Bronchial epithelial cell (primary cell): ENCODE results near the gene FAM163B. TPM values are rescaled to one million over a fixed set of nuclear protein-coding genes. Genes with fewer than 3 reads are reported as not detected.

Experiments used
- DNase-seq: peaks from one replicate; pipeline ENCODE4 v3.0.0-alpha.2; 2010; ENCODE audit warnings: low read depth
- FAIRE-seq: peaks from 2 replicates; lab custom pipeline; 2011; peaks lifted over from hg19 to GRCh38; lab: Jason Lieb, UNC
- H3K27me3 ChIP-seq: 2 replicates; pipeline ENCODE4 v1.5.1; 2011; ENCODE audit warnings: low read length; ENCODE audit not compliant: control insufficient read depth, insufficient read depth
- H3K36me3 ChIP-seq: 2 replicates; pipeline ENCODE4 v1.5.1; 2011; ENCODE audit warnings: low read length; ENCODE audit not compliant: control insufficient read depth, insufficient read depth
- H3K4me3 ChIP-seq: 2 replicates; pipeline ENCODE4 v1.5.1; 2011; ENCODE audit warnings: mild to moderate bottlenecking, low read depth, low read length, control low read depth
- total RNA-seq: library from RNA; depleted of rRNA; stranded (reverse); fragments of >200 nt; gene quantifications from 2 replicates; pipeline ENCODE4 v1.2.1, GENCODE V29; 2014
- TF ChIP-seq, protein P1 (sequence below): IDR thresholded peaks from 2 replicates; pipeline ENCODE4 v1.5.1; 2011; ENCODE audit warnings: mild to moderate bottlenecking, moderate library complexity, low read length, control low read depth, inconsistent platforms; ENCODE audit not compliant: insufficient read depth, severe bottlenecking

The FAM163B gene
- total RNA-seq, 1 donor from 2014 or later = not detected

DNA sequence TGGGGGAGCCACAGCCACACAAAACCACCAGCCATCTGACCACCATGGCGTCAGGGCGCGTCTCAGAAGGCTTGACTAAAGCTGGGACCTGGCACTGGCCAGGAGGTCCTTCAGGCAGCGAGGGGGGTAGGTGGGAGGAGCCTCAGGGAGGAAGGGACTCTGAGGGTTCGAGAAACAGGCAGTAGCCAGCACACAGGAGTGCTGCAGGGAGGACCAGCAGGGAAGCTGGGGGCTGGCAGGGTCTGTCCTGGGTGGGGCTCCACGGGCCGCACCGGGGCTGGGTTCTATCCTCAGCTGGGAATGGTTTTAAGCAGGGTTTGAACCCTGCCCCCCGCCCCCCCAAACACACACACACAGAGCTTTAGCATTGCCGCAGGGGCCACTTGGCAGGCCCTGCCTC, 7.4 kb downstream of the FAM163B start:
- no peaks in the 10 kb centered on the region for H3K36me3 ChIP-seq
- TF ChIP-seq, protein P1, sequence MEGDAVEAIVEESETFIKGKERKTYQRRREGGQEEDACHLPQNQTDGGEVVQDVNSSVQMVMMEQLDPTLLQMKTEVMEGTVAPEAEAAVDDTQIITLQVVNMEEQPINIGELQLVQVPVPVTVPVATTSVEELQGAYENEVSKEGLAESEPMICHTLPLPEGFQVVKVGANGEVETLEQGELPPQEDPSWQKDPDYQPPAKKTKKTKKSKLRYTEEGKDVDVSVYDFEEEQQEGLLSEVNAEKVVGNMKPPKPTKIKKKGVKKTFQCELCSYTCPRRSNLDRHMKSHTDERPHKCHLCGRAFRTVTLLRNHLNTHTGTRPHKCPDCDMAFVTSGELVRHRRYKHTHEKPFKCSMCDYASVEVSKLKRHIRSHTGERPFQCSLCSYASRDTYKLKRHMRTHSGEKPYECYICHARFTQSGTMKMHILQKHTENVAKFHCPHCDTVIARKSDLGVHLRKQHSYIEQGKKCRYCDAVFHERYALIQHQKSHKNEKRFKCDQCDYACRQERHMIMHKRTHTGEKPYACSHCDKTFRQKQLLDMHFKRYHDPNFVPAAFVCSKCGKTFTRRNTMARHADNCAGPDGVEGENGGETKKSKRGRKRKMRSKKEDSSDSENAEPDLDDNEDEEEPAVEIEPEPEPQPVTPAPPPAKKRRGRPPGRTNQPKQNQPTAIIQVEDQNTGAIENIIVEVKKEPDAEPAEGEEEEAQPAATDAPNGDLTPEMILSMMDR = no peak
- peaks cover 4% of the 10 kb centered on the region for H3K27me3 ChIP-seq
- no peak overlapping the region for H3K4me3 ChIP-seq
- FAIRE-seq (no peak), DNase-seq (no peak)

GRCh38 chr9:133600739-133601138, 8.4 kb downstream of the FAM163B start:
- DNase-seq (no peak), FAIRE-seq (no peak)
- peaks cover 2% of the 10 kb centered on the region for H3K27me3 ChIP-seq

GRCh38 chr9:133599470-133600173, 9.6 kb downstream of the FAM163B start:
- H3K36me3 ChIP-seq = no peaks in the 10 kb centered on the region
- DNase-seq (no peak), FAIRE-seq (peak; percentile 99)
- H3K27me3 ChIP-seq = peaks cover 2% of the 10 kb centered on the region
- no peak overlapping the region for H3K4me3 ChIP-seq
- TF ChIP-seq, protein P1 = no peak

More at GRCh38 chr9:133600739-133601138, 8.4 kb downstream of the FAM163B start:
- Histone ChIP-seq H3K36me3 (no peaks in the 10 kb centered on the region), H3K4me3 (no peak overlapping the region)
- TF ChIP-seq, protein P1 = no peak

- TF ChIP-seq, protein P1 = no peak
- Histone ChIP-seq H3K27me3 (peaks cover 2% of the 10 kb centered on the region), H3K4me3 (no peak overlapping the region), H3K36me3 (no peaks in the 10 kb centered on the region)
- FAIRE-seq = no peak
- no peak for DNase-seq
Measured at GRCh38 chr9:133598978-133599377, 10.2 kb downstream of the FAM163B start.

GRCh38 chr9:133597316-133597957, 11.8 kb downstream of the FAM163B start:
- no peaks in the 10 kb centered on the region for H3K27me3 ChIP-seq
- TF ChIP-seq, protein P1 = no peak
- no peaks in the 10 kb centered on the region for H3K36me3 ChIP-seq
- FAIRE-seq = no peak
- H3K4me3 ChIP-seq = no peak overlapping the region
- DNase-seq = no peak

DNA sequence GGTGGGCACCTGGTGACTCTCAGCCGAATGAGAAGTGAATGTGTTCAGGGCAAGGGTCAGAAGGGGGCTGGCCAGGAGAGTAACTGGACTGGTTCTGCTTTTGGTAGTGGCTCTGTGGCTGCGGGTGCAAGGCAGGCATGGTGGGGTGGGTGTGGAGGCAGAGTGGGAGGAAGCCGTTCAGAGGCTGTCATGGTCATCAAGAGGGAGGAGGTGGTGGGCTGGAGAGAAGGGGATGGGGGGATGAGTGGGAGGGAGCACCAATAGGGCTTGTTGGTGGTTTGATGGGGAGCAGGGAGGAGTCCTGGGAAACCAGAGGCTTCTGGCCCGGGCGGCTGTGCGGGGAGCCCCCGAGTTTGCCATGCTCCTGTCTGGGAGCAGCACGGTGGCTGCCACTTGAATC, 13.3 kb downstream of the FAM163B start:
- no peaks in the 10 kb centered on the region for H3K27me3 ChIP-seq
- no peak for FAIRE-seq
- H3K36me3 ChIP-seq = no peaks in the 10 kb centered on the region
- DNase-seq = no peak
- TF ChIP-seq, protein P1 = no peak
- no peak overlapping the region for H3K4me3 ChIP-seq
